ENCODE results near the gene TPD52L1.

TPD52L1 gene

DNA sequence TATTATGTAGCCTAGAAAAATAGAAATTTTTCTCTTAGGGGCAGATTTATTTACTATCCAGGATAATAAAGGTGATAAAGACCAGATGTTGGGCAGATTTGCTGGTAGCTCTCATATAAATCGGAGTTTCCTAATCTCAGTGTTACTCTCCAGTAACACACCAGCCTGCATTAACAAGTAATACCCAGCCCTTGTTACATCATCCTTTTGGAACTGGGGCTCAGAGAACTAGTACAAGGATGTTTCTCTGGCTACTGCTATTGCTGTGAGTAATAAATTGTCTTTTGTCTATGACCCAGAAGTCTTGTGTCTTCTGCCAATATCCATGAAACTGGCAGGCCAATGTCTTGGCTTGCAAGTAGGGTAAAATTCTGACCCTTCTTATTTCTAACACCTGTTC, 16.8 kb downstream of the TPD52L1 start:
- Histone ChIP-seq H3K9me3 (ENCODE audit: control insufficient read depth in 1 of 2, low read length in 2 of 2) (no peaks in the 10 kb centered on the region), H3K27ac (ENCODE audit: low read depth, low read length) (no peak overlapping the region), H3K4me1 (ENCODE audit: control insufficient read depth in 1 of 2, insufficient read depth in 2 of 2, low read length in 2 of 2) (no peaks in the 10 kb centered on the region), H3K9ac (ENCODE audit: low read depth in 1 of 2, low read length in 2 of 2) (no peak overlapping the region), H3K36me3 (ENCODE audit: control insufficient read depth in 1 of 2, insufficient read depth in 2 of 2, low read length in 2 of 2) (no peaks in the 10 kb centered on the region), H3K27me3 (ENCODE audit: control insufficient read depth in 1 of 2, insufficient read depth in 2 of 2, low read length in 2 of 2) (no peaks in the 10 kb centered on the region), H3K4me3 (ENCODE audit: low read depth in 1 of 2, low read length in 2 of 2) (no peak overlapping the region)

DNA sequence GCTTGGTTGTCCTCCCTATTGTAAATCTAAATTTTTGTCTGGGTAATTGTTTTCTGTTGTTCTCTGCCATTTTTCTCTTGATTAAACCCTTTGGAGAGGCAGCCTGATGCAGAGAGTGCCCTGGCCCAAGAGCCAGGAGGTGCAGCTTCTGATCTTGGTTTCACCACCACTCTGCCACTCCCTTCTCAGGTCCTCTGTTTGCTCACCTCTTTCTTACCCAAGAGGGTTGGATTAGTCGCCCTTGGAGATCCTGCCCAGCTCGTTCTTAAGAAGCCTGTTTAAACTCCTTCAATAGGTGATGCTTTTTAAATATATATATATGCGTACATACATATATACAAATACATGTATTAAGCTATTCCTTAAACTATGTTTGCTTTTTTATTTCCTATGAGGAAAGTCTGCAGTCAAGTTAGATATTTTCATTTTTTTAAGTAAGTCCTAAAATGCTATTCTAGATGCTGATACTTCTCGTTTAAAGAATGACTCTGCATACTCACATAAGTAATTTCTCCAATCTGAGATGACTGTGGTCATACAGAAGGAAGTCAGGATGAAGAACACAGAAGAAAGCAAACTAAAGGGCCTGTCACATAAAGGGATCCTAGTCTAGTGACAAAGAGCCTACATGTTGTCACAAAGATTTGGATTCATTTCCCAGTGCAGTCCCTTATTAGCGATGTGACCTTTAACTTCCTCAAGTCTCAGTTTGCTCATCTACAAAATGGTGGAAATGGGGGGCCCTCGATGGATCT, 19.9 kb downstream of the TPD52L1 start:
- no peaks in the 10 kb centered on the region for H3K27me3 ChIP-seq (ENCODE audit: control insufficient read depth in 1 of 2, insufficient read depth in 2 of 2, low read length in 2 of 2)
- H3K4me1 ChIP-seq (ENCODE audit: control insufficient read depth in 1 of 2, insufficient read depth in 2 of 2, low read length in 2 of 2) = no peaks in the 10 kb centered on the region
- no peak overlapping the region for H3K27ac ChIP-seq (ENCODE audit: low read depth, low read length)
- no peak overlapping the region for H3K9ac ChIP-seq (ENCODE audit: low read depth in 1 of 2, low read length in 2 of 2)
- no peaks in the 10 kb centered on the region for H3K9me3 ChIP-seq (ENCODE audit: control insufficient read depth in 1 of 2, low read length in 2 of 2)
- H3K36me3 ChIP-seq (ENCODE audit: control insufficient read depth in 1 of 2, insufficient read depth in 2 of 2, low read length in 2 of 2) = no peaks in the 10 kb centered on the region
- no peak overlapping the region for H3K4me3 ChIP-seq (ENCODE audit: low read depth in 1 of 2, low read length in 2 of 2)

DNA sequence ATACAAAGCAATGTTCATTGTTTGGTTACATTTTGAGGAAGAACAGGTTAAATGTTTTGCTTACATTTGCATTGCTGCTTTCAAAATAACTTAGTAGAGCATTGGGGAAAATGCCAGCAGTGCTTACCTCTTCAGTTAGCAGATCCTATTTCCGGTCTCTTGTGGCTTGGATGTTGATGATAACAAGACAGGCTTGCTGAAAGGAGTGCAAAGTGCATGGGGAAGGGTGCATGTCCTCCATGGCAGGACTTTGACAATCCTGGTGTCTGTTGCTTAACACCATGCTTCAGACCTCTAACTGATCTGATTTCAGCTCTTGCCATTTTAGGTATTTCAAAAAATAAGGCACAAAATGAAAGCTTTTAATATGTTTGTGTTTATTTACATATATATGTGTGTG, 21.1 kb downstream of the TPD52L1 start:
- Histone ChIP-seq H3K4me3 (ENCODE audit: low read depth in 1 of 2, low read length in 2 of 2) (no peak overlapping the region), H3K27ac (ENCODE audit: low read depth, low read length) (no peak overlapping the region), H3K9ac (ENCODE audit: low read depth in 1 of 2, low read length in 2 of 2) (no peak overlapping the region), H3K9me3 (ENCODE audit: control insufficient read depth in 1 of 2, low read length in 2 of 2) (no peaks in the 10 kb centered on the region), H3K4me1 (ENCODE audit: control insufficient read depth in 1 of 2, insufficient read depth in 2 of 2, low read length in 2 of 2) (no peaks in the 10 kb centered on the region), H3K36me3 (ENCODE audit: control insufficient read depth in 1 of 2, insufficient read depth in 2 of 2, low read length in 2 of 2) (no peaks in the 10 kb centered on the region), H3K27me3 (ENCODE audit: control insufficient read depth in 1 of 2, insufficient read depth in 2 of 2, low read length in 2 of 2) (no peaks in the 10 kb centered on the region)

DNA sequence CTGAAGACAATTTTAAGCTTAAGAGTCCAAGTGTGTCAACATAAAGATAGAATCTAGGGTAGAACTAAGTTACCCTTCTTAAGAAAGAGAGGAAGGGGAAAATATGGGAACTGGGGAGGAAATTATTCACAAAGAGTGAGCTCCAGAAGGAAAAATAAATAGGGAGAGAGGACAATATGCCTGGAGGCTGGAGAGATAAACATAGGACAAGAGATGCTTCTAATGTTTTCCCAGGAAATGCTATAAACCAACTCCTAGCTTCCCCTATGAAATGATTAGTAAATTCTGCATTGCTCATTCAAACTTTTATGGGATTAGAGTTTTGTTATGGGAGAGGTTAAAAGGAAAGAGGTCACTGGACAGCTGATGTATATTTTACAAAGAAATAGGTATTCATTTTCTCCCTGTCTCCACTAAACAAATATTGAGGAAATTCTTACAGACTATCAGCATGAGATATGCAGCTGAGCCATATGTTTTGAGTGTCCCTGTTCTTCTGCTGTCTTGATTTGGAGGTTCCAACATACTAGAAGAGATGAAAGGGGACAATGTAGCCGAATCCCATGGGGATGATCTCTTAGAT, 22.0 kb downstream of the TPD52L1 start:
- Histone ChIP-seq H3K9me3 (ENCODE audit: control insufficient read depth in 1 of 2, low read length in 2 of 2) (no peaks in the 10 kb centered on the region), H3K27me3 (ENCODE audit: control insufficient read depth in 1 of 2, insufficient read depth in 2 of 2, low read length in 2 of 2) (no peaks in the 10 kb centered on the region), H3K27ac (ENCODE audit: low read depth, low read length) (no peak overlapping the region), H3K4me1 (ENCODE audit: control insufficient read depth in 1 of 2, insufficient read depth in 2 of 2, low read length in 2 of 2) (no peaks in the 10 kb centered on the region), H3K4me3 (ENCODE audit: low read depth in 1 of 2, low read length in 2 of 2) (no peak overlapping the region), H3K36me3 (ENCODE audit: control insufficient read depth in 1 of 2, insufficient read depth in 2 of 2, low read length in 2 of 2) (no peaks in the 10 kb centered on the region), H3K9ac (ENCODE audit: low read depth in 1 of 2, low read length in 2 of 2) (no peak overlapping the region)

DNA sequence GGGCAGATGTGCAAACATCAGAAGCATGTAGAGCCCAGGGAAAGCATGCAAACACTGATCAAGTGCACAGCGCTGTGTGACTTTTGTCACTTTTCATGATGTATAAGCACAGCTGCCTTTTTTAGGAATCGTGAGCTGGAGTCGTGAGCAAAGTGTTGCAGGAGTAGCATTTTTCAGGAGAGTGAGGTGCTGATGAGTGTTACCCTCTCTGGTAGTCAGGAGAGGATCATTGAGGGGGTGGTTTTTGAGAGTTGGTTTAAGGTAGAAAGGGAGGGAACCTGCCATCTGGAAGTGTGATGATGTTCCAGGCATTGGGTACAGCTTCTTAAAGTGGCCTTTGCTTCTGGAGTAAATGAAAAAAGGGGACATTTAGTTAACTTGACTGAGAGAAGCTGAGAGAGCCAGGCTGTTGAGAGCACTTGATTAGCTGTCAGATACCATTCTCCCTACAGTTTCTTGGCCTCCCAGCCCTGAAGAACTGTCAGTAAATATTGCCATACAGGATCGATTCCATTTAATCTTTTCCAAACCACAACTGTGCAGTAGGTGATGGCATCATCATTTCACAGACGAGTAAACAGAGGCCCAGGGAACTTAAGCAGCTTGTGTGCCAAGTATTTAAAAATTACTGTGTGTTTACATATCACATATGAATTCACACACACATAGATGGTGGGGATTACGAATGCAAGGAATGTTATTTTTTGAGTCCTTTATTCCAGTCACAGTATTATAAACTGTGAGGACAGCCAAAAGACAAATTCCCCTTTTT, 28.9 kb downstream of the TPD52L1 start:
- Histone ChIP-seq H3K9ac (ENCODE audit: low read depth in 1 of 2, low read length in 2 of 2) (no peak overlapping the region), H3K9me3 (ENCODE audit: control insufficient read depth in 1 of 2, low read length in 2 of 2) (no peaks in the 10 kb centered on the region), H3K27ac (ENCODE audit: low read depth, low read length) (no peak overlapping the region), H3K27me3 (ENCODE audit: control insufficient read depth in 1 of 2, insufficient read depth in 2 of 2, low read length in 2 of 2) (no peaks in the 10 kb centered on the region), H3K4me1 (ENCODE audit: control insufficient read depth in 1 of 2, insufficient read depth in 2 of 2, low read length in 2 of 2) (no peaks in the 10 kb centered on the region), H3K4me3 (ENCODE audit: low read depth in 1 of 2, low read length in 2 of 2) (no peak overlapping the region), H3K36me3 (ENCODE audit: control insufficient read depth in 1 of 2, insufficient read depth in 2 of 2, low read length in 2 of 2) (no peaks in the 10 kb centered on the region)

DNA sequence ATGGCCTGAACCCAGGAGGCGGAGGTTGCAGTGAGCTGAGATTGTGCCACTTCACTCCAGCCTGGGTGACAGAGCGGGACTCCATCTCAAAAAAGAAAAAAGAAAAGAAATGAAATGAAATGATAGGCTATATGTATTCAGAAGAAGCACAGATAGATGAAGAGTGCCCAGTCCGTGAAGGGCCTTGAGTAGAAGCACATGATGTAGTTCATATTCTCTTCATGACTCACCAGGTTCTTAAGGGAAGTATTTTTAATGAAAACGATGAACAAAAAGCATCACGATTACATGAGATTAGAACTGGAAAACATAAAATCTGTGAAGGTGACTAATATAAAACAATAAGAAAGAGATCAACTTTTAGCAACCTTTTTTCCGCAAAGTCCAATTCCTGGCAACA, 29.8 kb downstream of the TPD52L1 start:
- Histone ChIP-seq H3K4me3 (ENCODE audit: low read depth in 1 of 2, low read length in 2 of 2) (no peak overlapping the region), H3K9me3 (ENCODE audit: control insufficient read depth in 1 of 2, low read length in 2 of 2) (no peaks in the 10 kb centered on the region), H3K27me3 (ENCODE audit: control insufficient read depth in 1 of 2, insufficient read depth in 2 of 2, low read length in 2 of 2) (no peaks in the 10 kb centered on the region), H3K9ac (ENCODE audit: low read depth in 1 of 2, low read length in 2 of 2) (no peak overlapping the region), H3K4me1 (ENCODE audit: control insufficient read depth in 1 of 2, insufficient read depth in 2 of 2, low read length in 2 of 2) (no peaks in the 10 kb centered on the region), H3K36me3 (ENCODE audit: control insufficient read depth in 1 of 2, insufficient read depth in 2 of 2, low read length in 2 of 2) (no peaks in the 10 kb centered on the region), H3K27ac (ENCODE audit: low read depth, low read length) (no peak overlapping the region)

DNA sequence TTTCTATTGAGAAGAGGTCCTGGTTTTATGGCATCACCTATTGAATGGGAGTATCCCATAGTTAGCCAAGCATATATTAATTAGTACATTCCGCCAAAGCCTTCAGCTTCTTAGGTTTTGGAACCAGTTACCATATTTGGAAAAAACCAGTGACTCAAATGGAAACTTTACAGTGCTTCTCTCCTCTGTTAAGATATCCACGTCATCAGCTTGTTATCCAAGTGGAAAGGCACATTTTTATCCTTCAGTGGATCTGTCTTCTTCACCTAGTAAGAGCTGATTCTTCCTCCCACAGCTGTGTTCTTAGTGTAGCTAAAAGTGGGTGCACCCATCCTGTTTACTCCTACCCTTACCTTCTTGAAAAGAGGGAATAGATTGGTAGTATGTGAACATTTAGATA, 34.5 kb downstream of the TPD52L1 start:
- H3K9ac ChIP-seq (ENCODE audit: low read depth in 1 of 2, low read length in 2 of 2) = no peak overlapping the region

DNA sequence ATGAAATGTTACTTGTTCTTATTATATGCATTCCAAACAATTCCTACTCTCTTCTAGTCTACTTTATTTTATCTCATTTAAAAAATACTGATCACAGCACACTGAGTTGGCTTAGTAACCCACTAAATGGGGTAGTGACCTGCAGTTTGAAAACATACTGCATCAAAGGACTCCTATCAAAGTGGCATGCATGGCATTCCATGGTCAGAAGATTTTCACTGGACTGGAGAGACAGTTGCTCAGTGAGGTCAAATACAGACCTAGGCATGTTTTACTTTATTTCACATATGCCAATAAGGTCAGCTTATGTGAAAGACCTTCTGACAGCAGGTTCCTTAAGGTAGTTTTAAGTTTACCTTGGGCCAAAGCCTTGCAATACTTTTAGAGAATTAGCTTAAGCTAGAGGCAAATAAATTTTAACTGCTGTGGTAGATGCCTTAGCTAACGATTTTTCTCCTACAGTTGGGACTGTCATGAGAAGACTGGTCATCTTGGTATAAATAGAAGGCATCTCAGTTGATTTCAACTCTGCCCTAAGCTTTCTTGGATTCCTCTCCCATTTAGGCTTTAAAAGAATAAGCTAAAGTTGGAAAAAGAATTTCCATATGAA, 35.1 kb downstream of the TPD52L1 start:
- no peaks in the 10 kb centered on the region for H3K36me3 ChIP-seq (ENCODE audit: control insufficient read depth in 1 of 2, insufficient read depth in 2 of 2, low read length in 2 of 2)
- H3K9me3 ChIP-seq (ENCODE audit: control insufficient read depth in 1 of 2, low read length in 2 of 2) = no peaks in the 10 kb centered on the region
- no peak overlapping the region for H3K27ac ChIP-seq (ENCODE audit: low read depth, low read length)
- H3K4me3 ChIP-seq (ENCODE audit: low read depth in 1 of 2, low read length in 2 of 2) = no peak overlapping the region
- H3K27me3 ChIP-seq (ENCODE audit: control insufficient read depth in 1 of 2, insufficient read depth in 2 of 2, low read length in 2 of 2) = no peaks in the 10 kb centered on the region
- no peak overlapping the region for H3K9ac ChIP-seq (ENCODE audit: low read depth in 1 of 2, low read length in 2 of 2)
- H3K4me1 ChIP-seq (ENCODE audit: control insufficient read depth in 1 of 2, insufficient read depth in 2 of 2, low read length in 2 of 2) = peaks cover 0 to 9% of the 10 kb centered on the region in 2 donors

More for the DNA sequence above, 34.5 kb downstream of the TPD52L1 start:
- Histone ChIP-seq H3K4me1 (ENCODE audit: control insufficient read depth in 1 of 2, insufficient read depth in 2 of 2, low read length in 2 of 2) (peaks cover 0 to 6% of the 10 kb centered on the region in 2 donors), H3K4me3 (ENCODE audit: low read depth in 1 of 2, low read length in 2 of 2) (no peak overlapping the region), H3K9me3 (ENCODE audit: control insufficient read depth in 1 of 2, low read length in 2 of 2) (no peaks in the 10 kb centered on the region), H3K27ac (ENCODE audit: low read depth, low read length) (no peak overlapping the region), H3K27me3 (ENCODE audit: control insufficient read depth in 1 of 2, insufficient read depth in 2 of 2, low read length in 2 of 2) (no peaks in the 10 kb centered on the region), H3K36me3 (ENCODE audit: control insufficient read depth in 1 of 2, insufficient read depth in 2 of 2, low read length in 2 of 2) (no peaks in the 10 kb centered on the region)

DNA sequence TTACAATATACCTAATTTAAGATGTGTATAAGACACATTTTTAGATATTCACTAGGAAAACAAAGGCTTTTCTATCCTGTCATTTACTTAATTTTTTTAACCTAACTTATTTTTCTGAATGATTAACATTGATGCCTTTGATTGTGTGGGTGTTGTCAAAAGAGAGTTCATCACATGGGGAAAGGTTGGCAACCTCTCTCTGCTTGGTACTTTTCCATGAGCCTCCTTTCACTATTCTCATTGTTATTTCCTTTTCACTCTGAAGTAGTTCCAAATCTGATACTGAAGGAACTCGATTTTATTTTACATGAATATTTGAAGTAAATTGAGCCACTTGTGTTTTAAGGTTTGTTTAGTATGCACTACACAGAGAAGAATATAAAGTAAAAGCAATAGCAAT, 35.9 kb downstream of the TPD52L1 start:
- Histone ChIP-seq H3K27ac (ENCODE audit: low read depth, low read length) (no peak overlapping the region), H3K4me1 (ENCODE audit: control insufficient read depth in 1 of 2, insufficient read depth in 2 of 2, low read length in 2 of 2) (peaks cover 0 to 9% of the 10 kb centered on the region in 2 donors), H3K9ac (ENCODE audit: low read depth in 1 of 2, low read length in 2 of 2) (no peak overlapping the region)

DNA sequence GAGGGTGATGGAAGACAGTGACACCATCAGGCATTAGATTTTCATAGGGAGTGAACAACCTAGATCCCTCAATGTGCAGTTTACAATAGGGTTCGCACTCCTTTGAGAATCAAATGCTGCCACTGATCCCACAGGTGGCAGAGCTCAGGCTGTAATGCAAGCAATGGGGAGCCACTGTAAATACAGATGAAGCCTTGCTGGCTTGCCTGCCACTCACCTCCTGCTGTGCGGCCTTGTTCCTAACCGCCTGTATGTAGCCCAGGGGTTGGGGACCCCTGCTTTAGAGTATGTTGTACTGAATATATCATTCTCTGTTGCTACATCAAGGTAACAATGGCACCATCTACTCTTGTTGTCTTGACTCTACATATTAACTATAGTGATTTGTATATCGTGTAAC, 37.1 kb downstream of the TPD52L1 start:
- Histone ChIP-seq H3K9ac (ENCODE audit: low read depth in 1 of 2, low read length in 2 of 2) (no peak overlapping the region), H3K4me3 (ENCODE audit: low read depth in 1 of 2, low read length in 2 of 2) (no peak overlapping the region), H3K36me3 (ENCODE audit: control insufficient read depth in 1 of 2, insufficient read depth in 2 of 2, low read length in 2 of 2) (no peaks in the 10 kb centered on the region), H3K27me3 (ENCODE audit: control insufficient read depth in 1 of 2, insufficient read depth in 2 of 2, low read length in 2 of 2) (no peaks in the 10 kb centered on the region), H3K9me3 (ENCODE audit: control insufficient read depth in 1 of 2, low read length in 2 of 2) (no peaks in the 10 kb centered on the region), H3K4me1 (ENCODE audit: control insufficient read depth in 1 of 2, insufficient read depth in 2 of 2, low read length in 2 of 2) (peaks cover 0 to 9% of the 10 kb centered on the region in 2 donors), H3K27ac (ENCODE audit: low read depth, low read length) (no peak overlapping the region)

More for the DNA sequence above, 35.9 kb downstream of the TPD52L1 start:
- Histone ChIP-seq H3K9me3 (ENCODE audit: control insufficient read depth in 1 of 2, low read length in 2 of 2) (no peaks in the 10 kb centered on the region), H3K27me3 (ENCODE audit: control insufficient read depth in 1 of 2, insufficient read depth in 2 of 2, low read length in 2 of 2) (no peaks in the 10 kb centered on the region), H3K36me3 (ENCODE audit: control insufficient read depth in 1 of 2, insufficient read depth in 2 of 2, low read length in 2 of 2) (no peaks in the 10 kb centered on the region), H3K4me3 (ENCODE audit: low read depth in 1 of 2, low read length in 2 of 2) (no peak overlapping the region)

All from duodenal mucosa (tissue), 2 donors.